Activated T-helper 2 cell treated with anti-CD3 and anti-CD28 coated beads, Interferon-gamma antibody, Interleukin-2, Interleukin-4, amounts not matched to agents 10 μg/mL and 5 μg/mL and 100 μg/mL, durations not matched to agents 14 hours and 24 hours and 36 hours (primary cell): ENCODE data around the gene TP53. TPM values are rescaled to one million over a fixed set of nuclear protein-coding genes. Genes with fewer than 3 reads are reported as not detected.

Experiments used
- DNase-seq: peaks from one replicate; pipeline ENCODE4 v3.0.0; 2021; ENCODE audit warnings: low spot score
- H3K27ac Mint-ChIP-seq: one replicate; pipeline ENCODE4 v1.8.0; 2021; ENCODE audit warnings: mixed read lengths
- H3K27me3 Mint-ChIP-seq: one replicate; pipeline ENCODE4 v1.8.0; 2021; ENCODE audit warnings: low read depth, mixed read lengths
- H3K36me3 Mint-ChIP-seq: one replicate; pipeline ENCODE4 v1.8.0; 2021; ENCODE audit warnings: low read depth, mixed read lengths
- H3K4me1 Mint-ChIP-seq: one replicate; pipeline ENCODE4 v1.8.0; 2021; ENCODE audit warnings: low read depth, mixed read lengths
- H3K4me3 Mint-ChIP-seq: one replicate; pipeline ENCODE4 v1.8.0; 2021; ENCODE audit warnings: low read depth, mild to moderate bottlenecking, moderate library complexity, mixed read lengths
- H3K9me3 Mint-ChIP-seq: one replicate; pipeline ENCODE4 v1.8.0; 2021; ENCODE audit warnings: mixed read lengths
- intact Hi-C: fragments of 100-400 bp; cut with micrococcal nuclease; formaldehyde crosslinking; loops from one replicate; pipeline ENCODE4 v1.15.1; 2023
- total RNA-seq: library from RNA; stranded (reverse); gene quantifications from 2 replicates; pipeline ENCODE4 v1.2.3, GENCODE V29; 2022

Gene TP53
- total RNA-seq, 1 donor from 2014 or later: 165 TPM

DNA sequence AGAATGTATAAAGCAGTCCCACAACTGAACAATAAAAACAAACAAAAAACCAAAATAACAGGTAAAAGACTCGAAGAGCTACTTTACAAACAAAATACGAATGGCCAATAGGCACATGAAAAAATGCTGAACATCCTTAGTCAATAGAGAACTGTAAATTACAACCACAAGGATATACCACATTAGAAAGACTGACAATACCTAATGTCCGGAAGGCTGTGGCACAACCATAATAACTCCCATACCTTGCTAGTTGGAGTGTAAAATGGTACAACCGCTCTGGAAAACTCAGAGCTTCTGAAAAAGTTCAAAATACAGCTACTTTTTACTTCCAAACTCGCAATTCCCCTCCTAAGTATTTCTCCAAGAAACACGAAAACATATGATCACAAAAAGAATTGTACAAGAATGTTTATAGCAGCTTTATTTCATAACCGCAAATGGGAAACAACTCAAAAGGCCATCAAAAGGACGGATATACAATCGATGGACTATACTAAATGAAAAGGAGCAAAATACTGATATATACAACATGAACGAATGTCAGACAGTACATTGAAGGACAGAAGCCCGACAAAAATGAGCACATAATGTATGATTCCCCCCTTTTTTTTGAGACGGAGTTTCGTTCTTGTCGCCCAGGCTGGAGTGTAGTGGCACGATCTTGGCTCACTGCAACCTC is 2.3 kb downstream of the TP53 start:
- H3K4me3 Mint-ChIP-seq: peak overlapping the region; percentile 94
- H3K9me3 Mint-ChIP-seq: no peaks in the 10 kb centered on the region
- intact Hi-C loops: loop anchor here (5.0 to 10.0 kb wide), 4 partner anchors 157 to 540 kb away; partner anchors contain the start of genes KCTD11, POLR2A and SLC35G6
- peaks cover 29% of the 10 kb centered on the region for H3K4me1 Mint-ChIP-seq
- H3K27me3 Mint-ChIP-seq: no peaks in the 10 kb centered on the region
- H3K27ac Mint-ChIP-seq: peak overlapping the region; percentile 97
- peaks cover 34% of the 10 kb centered on the region for H3K36me3 Mint-ChIP-seq
- DNase-seq: no peak

DNA sequence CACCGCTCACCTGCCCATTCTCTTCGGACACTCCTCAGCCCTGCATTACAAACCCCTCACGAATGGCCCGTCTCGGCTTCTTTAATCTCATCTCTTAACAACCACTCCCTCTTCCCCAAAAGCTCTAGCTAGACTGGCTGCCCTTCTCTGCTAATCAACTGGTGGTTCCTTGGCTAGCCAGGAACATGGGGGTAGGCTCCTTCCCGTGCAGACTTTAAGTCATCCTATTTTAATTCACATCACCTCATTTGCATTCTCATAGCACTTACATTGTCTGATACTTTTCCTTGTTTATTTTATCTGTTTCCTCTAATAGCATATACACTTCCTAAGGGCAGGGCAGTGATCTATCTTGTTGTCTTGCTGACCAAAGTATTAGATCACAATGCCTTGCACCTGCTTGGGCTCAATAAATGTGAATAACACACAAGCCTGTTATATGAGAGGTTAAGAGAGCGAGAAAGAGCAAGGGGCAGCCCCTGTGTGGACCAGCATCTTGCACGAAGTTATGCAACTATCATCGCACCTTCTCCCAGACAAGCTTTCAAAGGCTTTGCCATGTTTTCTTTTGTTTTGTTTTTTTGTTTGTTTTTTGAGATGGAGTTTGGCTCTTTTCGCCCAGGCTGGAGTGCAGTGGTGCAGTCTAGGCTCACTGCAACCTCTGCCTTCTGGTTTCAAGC is 9.8 kb downstream of the TP53 start:
- Mint-ChIP-seq H3K27ac (peak overlapping the region; percentile 28), H3K4me1 (peaks cover 1% of the 10 kb centered on the region), H3K9me3 (peaks cover 14% of the 10 kb centered on the region), H3K4me3 (no peak overlapping the region), H3K27me3 (no peaks in the 10 kb centered on the region), H3K36me3 (peaks cover 49% of the 10 kb centered on the region)
- DNase-seq: no peak
- intact Hi-C loops: no loop called here

DNA sequence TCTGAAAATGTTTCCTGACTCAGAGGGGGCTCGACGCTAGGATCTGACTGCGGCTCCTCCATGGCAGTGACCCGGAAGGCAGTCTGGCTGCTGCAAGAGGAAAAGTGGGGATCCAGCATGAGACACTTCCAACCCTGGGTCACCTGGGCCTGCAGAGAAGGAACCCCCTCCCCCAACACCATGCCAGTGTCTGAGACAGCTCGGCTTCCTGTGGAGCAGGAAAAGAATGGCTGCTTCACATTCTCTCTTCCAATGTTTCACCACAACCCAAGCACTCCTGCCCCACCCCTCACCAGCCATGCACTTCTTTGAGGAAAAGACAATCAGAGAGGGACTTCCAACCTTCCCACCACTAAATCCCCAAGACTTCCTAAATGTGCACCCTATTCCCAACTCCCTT is 10.8 kb downstream of the TP53 start:
- Mint-ChIP-seq H3K4me3 (no peak overlapping the region), H3K9me3 (peaks cover 14% of the 10 kb centered on the region), H3K4me1 (peaks cover 1% of the 10 kb centered on the region), H3K27me3 (no peaks in the 10 kb centered on the region), H3K27ac (no peak overlapping the region), H3K36me3 (peaks cover 52% of the 10 kb centered on the region)
- DNase-seq: no peak
- intact Hi-C loops: no loop called here

- Mint-ChIP-seq H3K27me3 (no peaks in the 10 kb centered on the region), H3K36me3 (peaks cover 61% of the 10 kb centered on the region), H3K27ac (no peak overlapping the region), H3K9me3 (peaks cover 14% of the 10 kb centered on the region), H3K4me1 (peaks cover 1% of the 10 kb centered on the region), H3K4me3 (no peak overlapping the region)
- intact Hi-C loops: no loop called here
- no peak for DNase-seq
Measured at GRCh38 chr17:7674934-7675333, 12.4 kb downstream of the TP53 start.

GRCh38 chr17:7673239-7673638 is 14.1 kb downstream of the TP53 start:
- intact Hi-C loops: no loop called here
- H3K4me3 Mint-ChIP-seq: no peak overlapping the region
- no peak overlapping the region for H3K27ac Mint-ChIP-seq
- DNase-seq: no peak
- H3K9me3 Mint-ChIP-seq: peaks cover 14% of the 10 kb centered on the region
- peaks cover 1% of the 10 kb centered on the region for H3K4me1 Mint-ChIP-seq
- no peaks in the 10 kb centered on the region for H3K27me3 Mint-ChIP-seq
- peaks cover 72% of the 10 kb centered on the region for H3K36me3 Mint-ChIP-seq

DNA sequence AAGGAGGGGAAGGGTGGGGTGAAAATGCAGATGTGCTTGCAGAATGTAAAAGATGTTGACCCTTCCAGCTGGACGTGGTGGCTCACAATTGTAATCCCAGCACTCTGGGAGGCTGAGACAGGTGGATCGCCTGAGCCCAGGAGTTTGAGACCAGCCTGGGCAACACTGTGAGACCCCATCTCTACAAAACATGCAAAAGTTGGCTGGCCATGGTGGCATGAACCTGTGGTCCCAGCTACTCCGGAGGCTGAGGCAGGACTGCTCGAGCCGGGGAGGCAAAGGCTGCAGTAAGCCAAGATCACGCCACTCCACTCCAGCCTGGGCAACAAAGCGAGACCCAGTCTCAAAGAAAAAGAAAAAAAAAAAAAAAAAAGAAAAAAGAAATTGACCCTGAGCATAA is 18.8 kb downstream of the TP53 start:
- Mint-ChIP-seq H3K27me3 (no peaks in the 10 kb centered on the region), H3K4me1 (no peaks in the 10 kb centered on the region), H3K9me3 (peaks cover 5% of the 10 kb centered on the region), H3K4me3 (no peak overlapping the region), H3K27ac (no peak overlapping the region), H3K36me3 (peaks cover 51% of the 10 kb centered on the region)
- intact Hi-C loops: no loop called here
- DNase-seq: no peak

DNA sequence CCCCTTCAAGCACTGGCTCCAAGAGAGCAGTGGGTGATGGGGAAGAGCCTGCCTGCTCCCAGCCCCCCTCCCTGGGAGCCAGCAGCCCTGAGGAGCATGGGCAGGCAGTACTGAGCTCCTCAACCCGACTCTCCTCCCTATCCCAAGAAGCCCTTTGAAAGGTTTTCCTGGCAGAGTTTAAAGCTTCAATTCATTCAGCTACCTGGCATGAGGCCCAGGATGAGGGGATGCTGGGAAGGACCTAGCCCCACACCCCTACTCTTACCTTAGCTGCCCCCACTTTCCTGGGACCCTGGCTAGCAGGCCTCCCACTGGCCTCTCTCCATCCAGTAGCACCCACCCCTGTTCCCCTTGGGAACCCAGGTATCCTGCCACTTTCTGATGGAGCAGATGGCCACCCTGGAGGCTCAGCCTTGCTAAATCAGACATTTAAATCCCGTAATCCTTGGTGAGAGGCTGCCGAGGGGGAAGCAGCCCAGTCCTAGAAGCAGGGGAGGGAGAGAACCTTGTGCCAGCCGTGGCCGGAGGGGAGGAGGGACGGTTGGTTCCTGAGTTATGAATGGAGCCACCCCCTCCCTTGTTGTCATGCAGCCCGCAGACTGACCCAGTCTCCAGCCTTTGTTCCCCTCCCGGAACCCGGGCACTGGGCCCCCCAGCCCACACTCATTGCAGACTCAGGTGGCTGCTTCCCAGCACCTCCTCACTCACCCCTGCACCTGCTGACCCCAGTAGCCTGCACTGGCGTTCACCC is 19.5 kb downstream of the TP53 start:
- Mint-ChIP-seq H3K27ac (no peak overlapping the region), H3K9me3 (no peaks in the 10 kb centered on the region), H3K4me1 (no peaks in the 10 kb centered on the region), H3K27me3 (no peaks in the 10 kb centered on the region), H3K36me3 (peaks cover 44% of the 10 kb centered on the region), H3K4me3 (no peak overlapping the region)
- no peak for DNase-seq
- intact Hi-C loops: no loop called here

GRCh38 chr17:7656958-7657609 is 30.2 kb downstream of the TP53 start:
- DNase-seq: no peak
- Mint-ChIP-seq H3K4me1 (no peaks in the 10 kb centered on the region), H3K9me3 (no peaks in the 10 kb centered on the region), H3K27me3 (peaks cover 31% of the 10 kb centered on the region), H3K36me3 (no peaks in the 10 kb centered on the region), H3K27ac (no peak overlapping the region), H3K4me3 (no peak overlapping the region)
- intact Hi-C loops: no loop called here

GRCh38 chr17:7655541-7655840 is 31.8 kb downstream of the TP53 start:
- no peak for DNase-seq
- peaks cover 40% of the 10 kb centered on the region for H3K27me3 Mint-ChIP-seq
- no peak overlapping the region for H3K27ac Mint-ChIP-seq
- H3K36me3 Mint-ChIP-seq: no peaks in the 10 kb centered on the region
- no peaks in the 10 kb centered on the region for H3K9me3 Mint-ChIP-seq
- peaks cover 5% of the 10 kb centered on the region for H3K4me1 Mint-ChIP-seq
- H3K4me3 Mint-ChIP-seq: no peak overlapping the region
- intact Hi-C loops: no loop called here

GRCh38 chr17:7654832-7655540 is 32.3 kb downstream of the TP53 start:
- Mint-ChIP-seq H3K27me3 (peaks cover 45% of the 10 kb centered on the region), H3K27ac (no peak overlapping the region), H3K9me3 (no peaks in the 10 kb centered on the region), H3K4me1 (peaks cover 10% of the 10 kb centered on the region), H3K4me3 (no peak overlapping the region), H3K36me3 (no peaks in the 10 kb centered on the region)
- no peak for DNase-seq
- intact Hi-C loops: no loop called here

DNA sequence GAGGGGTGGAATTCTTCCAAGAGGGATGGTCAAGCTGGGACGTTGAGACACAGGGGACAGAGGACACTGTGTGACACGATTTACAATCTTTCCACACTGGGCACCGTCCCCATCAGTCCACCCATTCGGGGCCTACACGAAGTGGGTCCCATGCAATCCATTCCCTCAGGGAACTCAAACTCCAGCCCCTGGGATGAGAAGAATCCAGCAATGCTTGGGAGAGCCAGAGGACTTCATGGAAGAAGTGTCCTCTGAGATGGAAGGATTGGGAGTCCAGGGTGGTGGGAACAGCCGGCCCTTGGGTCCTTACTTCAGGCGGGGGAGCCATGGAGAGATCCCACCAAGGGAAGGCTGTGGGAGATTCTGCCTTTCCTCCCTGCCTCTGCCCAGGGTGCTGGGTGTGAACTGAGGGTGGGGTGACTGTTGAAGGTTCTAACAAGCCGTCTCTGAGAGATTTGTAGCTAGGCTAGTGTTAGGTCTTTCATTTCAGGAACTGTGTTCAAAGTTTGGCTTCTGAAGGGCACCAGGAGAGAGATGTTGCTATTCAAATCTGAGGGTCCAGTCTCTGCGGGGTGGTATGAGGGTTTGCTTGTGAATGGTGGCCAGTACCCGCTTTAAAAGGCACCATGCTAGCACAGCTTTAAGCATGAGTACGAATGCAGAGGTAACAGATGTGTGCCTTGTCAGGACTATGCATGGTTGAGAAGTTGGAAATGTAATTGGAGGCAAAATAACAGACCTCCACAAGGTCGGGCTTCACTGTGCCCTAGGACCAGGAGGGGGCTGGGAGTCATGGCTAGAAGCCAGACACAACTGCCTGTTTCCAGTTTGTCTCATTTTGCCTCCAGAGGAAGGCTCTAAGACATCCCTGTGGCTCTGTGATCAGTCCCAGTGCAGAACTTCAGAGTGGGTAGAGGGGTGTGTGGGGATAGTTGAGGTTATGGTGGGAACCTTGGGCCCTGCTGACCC is 34.6 kb downstream of the TP53 start:
- Mint-ChIP-seq H3K4me1 (peaks cover 12% of the 10 kb centered on the region), H3K27ac (no peak overlapping the region), H3K4me3 (no peak overlapping the region), H3K36me3 (no peaks in the 10 kb centered on the region), H3K9me3 (no peaks in the 10 kb centered on the region), H3K27me3 (peaks cover 54% of the 10 kb centered on the region)
- no peak for DNase-seq
- intact Hi-C loops: no loop called here
